ENCODE results near the gene S100A16.

Gene S100A16

DNA sequence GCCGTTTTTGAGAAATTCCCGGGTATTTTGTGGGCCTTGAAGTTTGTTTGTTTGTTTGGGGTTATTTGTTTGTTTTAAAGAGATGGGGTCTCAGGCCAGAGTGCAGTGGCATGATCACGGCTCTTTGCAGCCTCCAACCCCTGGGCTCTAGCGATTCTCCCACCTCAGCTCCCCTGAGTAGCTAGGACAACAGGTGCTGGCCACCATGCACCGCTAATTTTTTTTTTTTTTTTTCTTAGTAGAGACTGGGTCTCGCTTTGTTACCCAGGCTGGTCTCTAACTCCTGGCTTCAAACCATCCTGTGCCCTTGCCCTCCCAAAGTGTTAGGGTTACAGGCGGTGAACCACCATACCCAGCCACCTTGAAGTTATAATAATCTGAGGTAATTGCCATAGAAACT lies 22.9 kb upstream of the S100A16 start:
- DNase-seq, result no peak

DNA sequence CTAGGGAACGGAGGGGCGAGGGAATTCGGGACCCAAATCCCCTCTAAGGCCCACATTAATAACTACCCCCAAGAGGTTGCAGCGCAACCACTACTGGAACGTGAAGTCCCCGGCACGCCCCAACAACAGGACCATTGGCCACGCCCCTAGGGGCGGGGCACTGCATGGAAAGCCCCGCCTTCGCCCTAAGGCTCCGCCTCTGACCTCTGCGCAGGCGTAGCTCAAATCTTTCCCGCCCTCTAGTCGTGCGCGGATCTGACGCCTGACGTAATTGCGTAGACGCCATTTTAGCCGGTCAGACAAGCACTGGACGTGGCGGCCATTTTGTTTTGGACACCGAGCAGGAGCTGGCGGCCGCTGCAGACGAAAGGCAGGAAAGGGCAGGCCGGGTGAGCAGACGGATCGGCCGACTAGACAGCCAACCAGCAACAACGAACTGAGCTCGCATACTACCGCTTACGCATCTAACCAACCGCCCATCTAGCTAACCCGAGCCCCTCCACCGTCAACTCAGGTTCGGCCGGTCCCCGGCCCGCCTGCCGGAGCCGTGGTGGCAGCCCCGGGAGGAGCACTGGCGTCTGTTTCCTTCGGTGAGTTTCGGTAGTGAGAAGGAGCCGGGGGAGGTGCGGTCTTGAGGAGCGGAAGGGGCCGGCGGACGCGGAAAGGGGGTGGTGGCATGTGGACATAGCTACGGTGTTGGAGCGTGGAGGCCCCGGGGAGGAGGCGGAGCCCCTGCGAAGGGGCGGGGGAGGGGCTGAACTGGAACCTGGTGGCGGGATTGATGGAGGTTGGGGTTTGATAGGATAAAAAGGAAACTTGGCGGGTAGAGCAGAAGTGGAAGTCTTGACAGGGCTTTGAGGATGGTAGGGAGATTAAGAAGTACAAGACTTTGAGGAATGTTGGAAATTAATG lies 21.1 kb upstream of the S100A16 start, which contains the start of gene CHTOP:
TSS of gene CHTOP (plus strand) at position 313 of the 912 bp plus-strand sequence. CDS start 2,523 bp downstream, outside the sequence.
- DNase-seq, result peak; percentile 99

- no peak for DNase-seq
These were observed 20.3 kb upstream of the S100A16 start for GRCh38 chr1:153633161-153633753.

GRCh38 chr1:153631047-153632022 lies 18.4 kb upstream of the S100A16 start:
- DNase-seq, result no peak

- DNase-seq, result no peak
These were observed 17.4 kb upstream of the S100A16 start for GRCh38 chr1:153630384-153630783.

DNA sequence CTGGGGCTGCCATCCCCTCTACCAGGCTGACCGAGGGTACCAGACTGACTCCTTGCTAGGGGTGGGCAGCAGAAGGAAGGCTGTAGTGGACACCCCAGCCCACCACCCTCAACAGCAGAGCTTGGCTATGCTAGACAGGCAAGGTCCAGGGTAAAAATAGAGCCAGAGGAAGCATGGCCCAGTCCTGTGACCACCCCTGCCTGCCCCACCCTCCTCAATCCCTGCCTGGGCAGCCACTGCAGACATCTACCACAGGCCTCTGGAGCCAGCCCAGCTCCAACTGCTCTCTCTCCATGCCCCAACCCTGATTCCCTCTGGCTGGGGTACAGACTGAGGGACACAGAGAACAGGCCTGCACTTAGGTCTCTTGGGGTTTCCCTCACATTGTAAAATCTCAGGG lies 17.0 kb upstream of the S100A16 start:
- DNase-seq, result no peak

DNA sequence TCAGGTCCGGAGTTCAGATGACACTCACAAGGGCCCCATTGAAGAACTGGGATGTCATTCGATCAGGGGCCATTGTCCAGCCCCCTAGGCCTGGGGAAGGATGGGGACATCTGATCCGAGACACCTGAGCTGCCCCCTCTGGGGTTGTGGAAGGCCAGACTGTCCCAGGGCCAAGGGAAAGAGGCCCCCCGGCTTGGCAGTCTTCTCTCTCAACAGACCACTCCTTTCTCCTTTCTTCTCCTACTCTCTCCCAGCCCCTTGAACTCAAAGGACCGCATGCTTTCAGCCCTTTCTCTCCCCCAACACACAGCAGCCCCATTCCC lies 16.4 kb upstream of the S100A16 start:
- no peak for DNase-seq

DNA sequence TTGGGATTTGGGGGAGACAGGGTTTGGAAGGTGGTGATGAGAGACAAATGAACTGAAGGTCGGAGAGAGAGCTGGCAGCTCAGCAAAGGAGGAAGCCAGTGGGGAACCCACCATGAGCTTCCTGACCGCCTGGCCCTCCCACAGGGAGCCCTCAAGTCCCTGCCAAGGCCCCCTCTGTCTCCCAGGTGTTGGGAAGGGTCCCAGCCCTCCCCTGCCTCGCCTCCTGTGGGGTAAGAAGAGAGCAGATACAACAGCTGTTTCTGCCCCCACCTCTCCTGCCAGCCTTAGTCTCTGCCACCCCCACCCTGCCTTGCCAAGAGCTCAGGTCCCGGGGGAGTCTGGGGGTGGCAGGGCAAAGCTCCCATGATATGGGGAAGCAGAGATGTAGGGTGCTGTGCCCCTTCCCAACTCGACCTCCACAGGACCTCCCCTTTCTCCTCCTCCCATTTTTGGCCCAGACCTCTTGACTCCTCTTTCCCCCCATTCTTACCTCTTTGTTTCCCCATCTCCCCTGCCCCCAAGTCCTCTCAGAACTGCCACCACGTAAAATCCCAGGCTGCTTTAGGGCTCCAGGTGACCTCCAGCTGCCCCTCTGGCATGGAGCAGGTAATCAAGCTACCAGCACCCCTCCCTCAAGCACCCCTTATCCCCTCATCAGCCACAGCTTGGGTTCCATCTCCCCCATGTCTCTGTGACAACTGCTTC lies 15.9 kb upstream of the S100A16 start:
- no peak for DNase-seq

DNA sequence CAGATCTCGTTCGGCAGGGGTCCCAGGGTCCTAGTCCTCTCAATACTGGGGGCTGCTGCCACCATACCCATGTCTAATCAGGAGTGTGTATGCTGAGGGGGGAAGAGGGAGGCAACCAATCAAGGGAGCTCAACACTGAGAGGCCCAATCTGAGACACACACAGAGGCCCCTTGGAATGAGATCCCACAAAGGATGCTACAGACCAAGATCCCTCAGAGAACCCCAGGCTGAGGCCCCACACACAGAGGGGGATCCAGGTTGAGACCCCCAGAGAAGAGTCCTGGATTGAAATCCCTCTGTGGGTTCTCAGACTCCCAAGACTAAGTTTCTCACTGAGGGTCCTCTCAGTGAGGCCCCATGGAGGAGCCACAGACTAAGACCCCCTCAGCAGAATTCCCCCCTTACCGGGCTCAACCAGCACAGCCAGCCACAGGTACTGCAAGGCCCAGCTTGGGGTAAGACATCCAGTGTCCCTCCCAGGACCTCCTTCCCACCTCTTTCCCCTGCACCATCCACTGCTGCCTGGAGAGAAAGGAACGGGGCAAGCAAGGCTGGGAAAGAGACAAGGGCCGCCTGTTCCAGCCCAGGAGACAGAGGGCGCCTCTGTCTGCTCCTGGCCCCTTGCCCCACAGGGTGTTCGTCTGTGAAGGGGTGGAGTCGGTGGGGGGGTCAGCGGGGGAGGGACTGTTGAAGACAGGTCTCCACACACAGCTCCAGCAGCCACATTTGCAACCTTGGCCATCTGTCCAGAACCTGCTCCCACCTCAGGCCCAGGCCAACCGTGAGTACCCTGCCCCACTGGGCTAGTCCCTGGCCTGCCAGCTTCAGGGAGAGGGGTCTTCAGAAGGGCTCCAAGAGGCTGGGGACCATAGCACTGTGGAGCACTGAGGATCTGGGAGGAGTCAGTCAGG lies 15.0 kb upstream of the S100A16 start, which contains the start of gene S100A1:
TSS of gene S100A1 (plus strand) at position 720 of the 912 bp plus-strand sequence. CDS start 2,088 bp downstream, outside the sequence.
- no peak for DNase-seq

GRCh38 chr1:153626904-153627714 lies 14.2 kb upstream of the S100A16 start, which contains the start of gene S100A13:
Gene S100A13, minus strand, starts transcription at chr1:153627505. Its CDS starts 1,033 bp downstream, at chr1:153626472.
- DNase-seq, result peak; percentile 40

- no peak for DNase-seq
These were observed 13.6 kb upstream of the S100A16 start for GRCh38 chr1:153626477-153626903.

GRCh38 chr1:153624965-153625611 lies 12.2 kb upstream of the S100A16 start:
- no peak for DNase-seq

GRCh38 chr1:153623101-153623500 lies 10.2 kb upstream of the S100A16 start:
- no peak for DNase-seq

DNA sequence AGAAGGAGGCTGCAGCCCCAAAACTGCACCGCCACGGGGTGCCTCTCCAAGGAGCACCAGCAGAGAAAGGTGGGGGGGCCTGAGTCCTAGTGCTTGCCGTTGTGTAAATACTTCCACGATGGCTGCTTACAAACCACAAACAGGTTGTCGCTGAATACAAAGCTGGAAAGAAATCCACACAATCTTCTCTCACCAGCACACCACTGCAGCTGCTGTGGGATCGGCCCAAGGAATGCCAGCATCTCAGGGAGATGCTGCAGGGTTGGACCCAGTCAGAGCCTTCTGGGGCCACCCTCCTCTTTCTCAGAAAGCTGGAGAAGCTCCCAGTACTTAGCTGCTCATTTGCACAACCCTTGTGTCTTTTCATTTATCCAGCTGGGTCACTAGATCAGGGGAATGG lies 6.2 kb upstream of the S100A16 start:
- no peak for DNase-seq

DNA sequence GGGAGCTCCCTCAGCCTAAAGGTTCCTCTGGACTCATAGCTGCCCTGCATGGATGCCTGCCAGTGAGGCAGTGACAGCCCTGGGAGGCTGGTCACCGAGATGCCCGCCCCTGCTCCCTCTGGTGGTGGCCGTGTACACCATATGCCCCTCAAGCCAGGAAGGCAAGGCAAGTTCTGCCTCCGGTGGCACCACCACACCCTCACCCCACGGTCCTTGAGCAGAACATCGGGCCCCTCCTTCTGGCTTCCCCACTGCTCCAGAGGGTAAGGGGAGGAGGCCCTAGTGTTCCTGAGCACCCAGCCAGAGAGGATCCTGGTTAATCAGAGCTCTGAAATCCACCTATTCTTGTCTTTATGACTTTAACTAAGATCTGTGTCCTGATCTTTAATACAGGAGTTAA lies 4.7 kb upstream of the S100A16 start:
- DNase-seq, result no peak

- DNase-seq, result no peak
These were observed 4.0 kb upstream of the S100A16 start for GRCh38 chr1:153616917-153617311.

DNA sequence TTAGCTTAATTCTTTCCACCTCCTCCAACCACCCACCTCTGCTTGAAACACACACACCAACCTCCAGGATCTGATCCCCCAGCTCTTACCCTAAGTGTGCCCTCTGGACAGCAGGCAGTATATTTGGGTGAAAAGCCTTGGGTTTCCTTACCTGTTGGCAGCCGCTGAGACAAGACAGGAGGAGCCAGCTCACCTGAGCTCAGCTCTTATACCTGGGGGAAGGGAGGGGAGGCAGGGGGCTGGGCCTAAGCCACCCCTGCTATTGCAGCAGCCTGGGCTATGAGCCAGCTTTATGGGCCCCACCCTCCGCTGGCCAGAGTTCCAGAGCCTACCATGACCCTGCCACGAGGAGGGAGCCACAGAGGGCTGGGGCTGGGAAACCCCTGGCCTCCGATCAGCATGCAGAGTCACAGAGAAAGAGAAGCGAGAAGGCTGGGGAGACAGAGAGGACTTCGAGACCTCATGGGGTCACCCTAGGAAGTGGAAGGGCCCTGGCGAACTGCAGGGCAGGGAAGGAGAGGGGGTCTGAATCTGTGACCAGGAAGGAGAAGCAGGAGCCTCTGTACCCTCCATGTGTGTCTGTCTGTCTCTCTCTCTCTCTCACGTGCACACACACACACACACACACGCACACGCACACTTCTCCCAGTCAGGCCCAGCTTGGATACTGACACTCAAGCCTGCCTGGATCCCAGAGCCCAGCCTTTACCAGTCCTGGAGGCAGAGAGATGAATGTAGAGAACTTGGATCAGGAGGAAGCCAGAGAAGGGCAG lies 3.4 kb upstream of the S100A16 start, which contains the start of gene S100A14:
TSS of gene S100A14 (minus strand) at position 182 of the 773 bp plus-strand sequence. CDS start 467 bp downstream, outside the sequence.
- no peak for DNase-seq

- DNase-seq, result no peak
These were observed 2.5 kb upstream of the S100A16 start for GRCh38 chr1:153615406-153615805.

GRCh38 chr1:153614906-153615305 lies 2.0 kb upstream of the S100A16 start:
- DNase-seq, result no peak
